GM06990 (cell line): ENCODE data around the gene PRG2.

ENCODE experiments used
- DNase-seq: peaks from one replicate; pipeline ENCODE4 v3.0.0-alpha.2; 2011; ENCODE audit not compliant: insufficient read length; ENCODE audit errors: extremely low read depth
- H3K27me3 ChIP-seq: replicated peaks from 2 replicates; pipeline ENCODE4 v1.6.0; 2011; ENCODE audit warnings: low read length; ENCODE audit not compliant: control insufficient read depth, insufficient read depth
- H3K36me3 ChIP-seq: 2 replicates; pipeline ENCODE4 v1.5.1; 2011; ENCODE audit warnings: low read length; ENCODE audit not compliant: control insufficient read depth, insufficient read depth
- H3K4me3 ChIP-seq: replicated peaks from 2 replicates; pipeline ENCODE4 v1.5.1; 2011; ENCODE audit warnings: low read depth, mild to moderate bottlenecking, control low read depth, low read length
- TF ChIP-seq, protein P1 (sequence below): IDR thresholded peaks from 2 replicates; pipeline ENCODE4 v1.5.1; 2011; ENCODE audit warnings: low read length, control low read depth, mild to moderate bottlenecking, inconsistent platforms; ENCODE audit not compliant: insufficient read depth, poor library complexity, severe bottlenecking

Gene PRG2

DNA sequence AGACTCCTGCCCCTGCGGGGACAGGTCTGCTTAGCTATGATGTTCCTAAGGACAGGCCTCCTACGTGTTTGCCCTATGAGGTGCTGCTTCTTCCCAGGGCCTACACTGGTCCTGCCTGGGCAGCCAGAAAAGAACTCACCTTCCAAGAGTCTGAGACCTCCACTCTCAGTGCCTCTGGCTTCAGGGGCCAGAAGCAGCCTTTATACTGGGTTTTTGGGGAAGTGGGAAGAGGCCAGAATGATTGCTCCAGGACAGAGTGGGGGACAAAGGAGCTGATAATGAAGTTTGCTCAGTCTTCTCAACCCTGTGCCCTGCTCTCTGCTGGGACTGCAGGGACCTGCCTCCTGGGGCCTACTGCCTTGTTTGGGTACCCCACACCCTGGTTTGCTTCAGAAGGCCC, 9.5 kb downstream of the PRG2 start, which contains the start of gene PRG3:
TSS of gene PRG3 (minus strand) at position 176 of the 400 bp plus-strand sequence. CDS start 442 bp downstream, outside the sequence.
- Histone ChIP-seq H3K36me3 (no peaks in the 10 kb centered on the region), H3K4me3 (no peak within 1 kb of the TSS), H3K27me3 (no peaks in the 10 kb centered on the region)
- no peak for DNase-seq
- TF ChIP-seq, protein P1, sequence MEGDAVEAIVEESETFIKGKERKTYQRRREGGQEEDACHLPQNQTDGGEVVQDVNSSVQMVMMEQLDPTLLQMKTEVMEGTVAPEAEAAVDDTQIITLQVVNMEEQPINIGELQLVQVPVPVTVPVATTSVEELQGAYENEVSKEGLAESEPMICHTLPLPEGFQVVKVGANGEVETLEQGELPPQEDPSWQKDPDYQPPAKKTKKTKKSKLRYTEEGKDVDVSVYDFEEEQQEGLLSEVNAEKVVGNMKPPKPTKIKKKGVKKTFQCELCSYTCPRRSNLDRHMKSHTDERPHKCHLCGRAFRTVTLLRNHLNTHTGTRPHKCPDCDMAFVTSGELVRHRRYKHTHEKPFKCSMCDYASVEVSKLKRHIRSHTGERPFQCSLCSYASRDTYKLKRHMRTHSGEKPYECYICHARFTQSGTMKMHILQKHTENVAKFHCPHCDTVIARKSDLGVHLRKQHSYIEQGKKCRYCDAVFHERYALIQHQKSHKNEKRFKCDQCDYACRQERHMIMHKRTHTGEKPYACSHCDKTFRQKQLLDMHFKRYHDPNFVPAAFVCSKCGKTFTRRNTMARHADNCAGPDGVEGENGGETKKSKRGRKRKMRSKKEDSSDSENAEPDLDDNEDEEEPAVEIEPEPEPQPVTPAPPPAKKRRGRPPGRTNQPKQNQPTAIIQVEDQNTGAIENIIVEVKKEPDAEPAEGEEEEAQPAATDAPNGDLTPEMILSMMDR = no peak

- Histone ChIP-seq H3K4me3 (no peak overlapping the region), H3K27me3 (no peaks in the 10 kb centered on the region), H3K36me3 (no peaks in the 10 kb centered on the region)
- TF ChIP-seq, protein P1 = no peak
- DNase-seq = no peak
These were observed 10.7 kb downstream of the PRG2 start for GRCh38 chr11:57379732-57380131.

DNA sequence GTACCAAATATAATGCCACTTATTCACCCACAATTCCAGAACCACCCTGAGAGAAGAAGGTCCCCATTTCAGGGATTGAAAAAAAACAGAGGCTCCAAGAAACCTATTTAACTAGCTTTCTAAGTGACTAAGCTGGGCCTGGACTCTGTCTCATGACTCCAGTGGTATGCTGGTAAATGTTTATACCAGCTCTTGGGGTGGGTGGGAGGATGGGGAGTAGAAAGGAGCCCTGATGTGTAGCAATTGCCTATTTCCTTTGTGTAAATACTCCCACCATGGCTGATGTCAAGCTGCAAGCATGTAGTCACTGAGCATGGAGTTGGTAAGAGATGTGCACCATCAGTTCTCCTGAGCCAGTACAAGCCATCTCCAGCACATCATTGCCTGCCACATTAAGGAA, 12.3 kb downstream of the PRG2 start:
- Histone ChIP-seq H3K36me3 (no peaks in the 10 kb centered on the region), H3K4me3 (no peak overlapping the region), H3K27me3 (no peaks in the 10 kb centered on the region)
- DNase-seq = no peak
- TF ChIP-seq, protein P1 = no peak

GRCh38 chr11:57377107-57377506, 13.3 kb downstream of the PRG2 start:
- Histone ChIP-seq H3K27me3 (no peaks in the 10 kb centered on the region), H3K36me3 (no peaks in the 10 kb centered on the region), H3K4me3 (no peak overlapping the region)
- no peak for DNase-seq
- TF ChIP-seq, protein P1 = no peak

DNA sequence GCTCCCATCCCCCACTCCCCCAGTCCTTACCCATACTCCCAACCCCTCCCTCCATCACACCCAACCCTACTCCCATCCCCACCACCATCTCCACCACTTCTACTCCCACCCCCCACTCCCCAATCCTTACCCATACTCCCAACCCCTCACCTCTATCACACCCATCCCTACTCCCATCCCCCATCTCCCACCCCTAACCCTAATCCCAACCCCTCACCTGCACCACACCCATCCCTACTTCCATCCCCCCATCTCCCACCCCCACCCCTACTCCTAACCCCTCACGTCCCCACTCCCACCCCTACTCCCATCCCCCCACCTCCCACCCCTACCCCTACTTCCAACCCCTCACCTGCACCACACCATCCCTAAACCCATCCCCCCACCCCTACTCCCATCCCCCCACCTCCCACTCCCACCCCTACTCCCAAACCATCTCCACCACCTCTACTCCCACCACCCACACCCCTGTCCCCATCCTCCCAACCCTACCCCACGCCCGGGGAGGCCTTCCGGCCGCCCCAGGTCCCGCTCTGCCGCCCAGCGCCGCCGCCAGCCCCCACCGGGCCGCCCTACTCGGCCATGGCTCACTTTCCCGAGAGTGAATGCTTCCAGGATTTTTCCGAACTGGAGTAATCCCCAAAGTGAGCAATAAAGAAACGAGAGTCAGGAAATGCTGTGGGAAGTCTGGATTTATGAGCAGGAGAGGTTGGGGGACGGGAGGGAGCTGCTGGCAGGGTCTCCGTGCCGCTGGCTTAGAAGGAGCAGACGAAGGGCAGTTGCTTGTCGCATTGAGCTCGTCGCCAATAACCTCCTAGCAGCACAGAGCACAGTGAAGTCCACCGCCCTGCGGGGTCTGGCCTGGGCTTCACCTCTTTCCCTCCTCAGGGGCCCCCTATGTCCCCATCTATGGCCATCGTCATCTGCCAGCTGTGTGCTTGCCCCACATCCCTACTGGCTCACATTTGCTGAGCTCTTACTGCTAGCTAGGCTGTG, 14.1 kb downstream of the PRG2 start:
- TF ChIP-seq, protein P1 = no peak
- H3K27me3 ChIP-seq = no peaks in the 10 kb centered on the region
- no peak for DNase-seq
- no peaks in the 10 kb centered on the region for H3K36me3 ChIP-seq
- H3K4me3 ChIP-seq = no peak overlapping the region

DNA sequence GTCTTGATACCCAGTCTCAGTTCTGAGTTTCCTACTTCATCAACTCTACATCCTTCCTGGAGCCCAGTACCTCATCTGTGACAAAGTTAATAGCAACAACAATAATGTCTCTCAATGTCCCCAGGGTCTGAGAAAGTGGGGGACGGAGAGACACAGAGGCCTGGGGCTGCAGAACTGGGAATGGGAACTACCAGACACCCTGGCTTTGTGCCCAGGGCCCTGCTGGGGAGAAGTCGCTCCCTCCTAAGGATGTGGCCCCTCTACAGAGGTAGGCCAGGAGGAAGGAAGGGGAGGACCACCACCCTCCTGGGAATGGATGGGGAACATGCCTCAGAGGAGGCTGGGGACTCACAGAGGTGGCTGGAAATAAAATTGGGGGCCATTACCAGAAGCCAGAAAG, 15.0 kb downstream of the PRG2 start:
- no peak for DNase-seq

More for the DNA sequence above, 15.0 kb downstream of the PRG2 start:
- H3K27me3 ChIP-seq = no peaks in the 10 kb centered on the region
- no peaks in the 10 kb centered on the region for H3K36me3 ChIP-seq
- H3K4me3 ChIP-seq = no peak overlapping the region
- TF ChIP-seq, protein P1 = no peak
